ENCODE data around the gene LRCH3.
"Not testable (repeated sequence)": the region's sequence is repeated elsewhere in the genome, so short reads cannot be mapped to it uniquely, and the experiment has no call there.

LRCH3 gene

GRCh38 chr3:197836244-197836643 is 45.2 kb downstream of the LRCH3 start:
- no peak for DNase-seq (ENCODE audit: low read depth)

GRCh38 chr3:197837282-197837681 is 46.2 kb downstream of the LRCH3 start:
- DNase-seq (ENCODE audit: low read depth), result no peak

- DNase-seq (ENCODE audit: low read depth), result no peak
These were observed 50.7 kb downstream of the LRCH3 start for GRCh38 chr3:197841789-197842188.

GRCh38 chr3:197846491-197846890 is 55.4 kb downstream of the LRCH3 start:
- no peak for DNase-seq (ENCODE audit: low read depth)

GRCh38 chr3:197847866-197848401 is 56.9 kb downstream of the LRCH3 start:
- DNase-seq (ENCODE audit: low read depth), result peak; percentile 30

- DNase-seq (ENCODE audit: low read depth), result peak; percentile 95
These were observed 63.7 kb downstream of the LRCH3 start for GRCh38 chr3:197854596-197855343.

GRCh38 chr3:197855571-197855970 is 64.5 kb downstream of the LRCH3 start:
- no peak for DNase-seq (ENCODE audit: low read depth)

- no peak for DNase-seq (ENCODE audit: low read depth)
These were observed 65.3 kb downstream of the LRCH3 start for GRCh38 chr3:197856199-197856816.

GRCh38 chr3:197858133-197858532 is 67.1 kb downstream of the LRCH3 start:
- DNase-seq (ENCODE audit: low read depth), result no peak

GRCh38 chr3:197858598-197858997 is 67.5 kb downstream of the LRCH3 start:
- no peak for DNase-seq (ENCODE audit: low read depth)

GRCh38 chr3:197866035-197866434 is 75.0 kb downstream of the LRCH3 start:
- no peak for DNase-seq (ENCODE audit: low read depth)

GRCh38 chr3:197873329-197873728 is 82.3 kb downstream of the LRCH3 start:
- DNase-seq (ENCODE audit: low read depth), result no peak

GRCh38 chr3:197874064-197874463 is 83.0 kb downstream of the LRCH3 start:
- DNase-seq (ENCODE audit: low read depth), result no peak

- no peak for DNase-seq (ENCODE audit: low read depth)
These were observed 83.6 kb downstream of the LRCH3 start for GRCh38 chr3:197874653-197875052.

GRCh38 chr3:197877902-197878301 is 86.8 kb downstream of the LRCH3 start:
- DNase-seq (ENCODE audit: low read depth), result no peak

GRCh38 chr3:197878427-197878826 is 87.4 kb downstream of the LRCH3 start:
- no peak for DNase-seq (ENCODE audit: low read depth)

- no peak for DNase-seq (ENCODE audit: low read depth)
These were observed 89.6 kb downstream of the LRCH3 start for GRCh38 chr3:197880491-197881269.

GRCh38 chr3:197881270-197881969 is 90.4 kb downstream of the LRCH3 start:
- no peak for DNase-seq (ENCODE audit: low read depth)

- DNase-seq (ENCODE audit: low read depth), result no peak
These were observed 90.9 kb downstream of the LRCH3 start for GRCh38 chr3:197881970-197882338.

GRCh38 chr3:197882586-197882985 is 91.5 kb downstream of the LRCH3 start:
- DNase-seq (ENCODE audit: low read depth), result no peak

- DNase-seq (ENCODE audit: low read depth), result no peak
These were observed 92.5 kb downstream of the LRCH3 start for GRCh38 chr3:197883541-197883940.

- DNase-seq (ENCODE audit: low read depth), result not testable (repeated sequence)
These were observed 93.3 kb downstream of the LRCH3 start for GRCh38 chr3:197884330-197884729.

Measured in amniotic epithelial cell (primary cell).